DMS53 treated with DMSO at 0.1 percent for 48 hours (cell line): ENCODE results near the gene RPRD1B.
A peak's percentile ranks its signal among the peaks of the same experiment; 100 is the strongest.

Source experiments
- DNase-seq: peaks from one replicate; lab custom pipeline; 2025; ENCODE audit not compliant: unreplicated experiment; lab: John Stamatoyannopoulos, UW

Gene RPRD1B

DNA sequence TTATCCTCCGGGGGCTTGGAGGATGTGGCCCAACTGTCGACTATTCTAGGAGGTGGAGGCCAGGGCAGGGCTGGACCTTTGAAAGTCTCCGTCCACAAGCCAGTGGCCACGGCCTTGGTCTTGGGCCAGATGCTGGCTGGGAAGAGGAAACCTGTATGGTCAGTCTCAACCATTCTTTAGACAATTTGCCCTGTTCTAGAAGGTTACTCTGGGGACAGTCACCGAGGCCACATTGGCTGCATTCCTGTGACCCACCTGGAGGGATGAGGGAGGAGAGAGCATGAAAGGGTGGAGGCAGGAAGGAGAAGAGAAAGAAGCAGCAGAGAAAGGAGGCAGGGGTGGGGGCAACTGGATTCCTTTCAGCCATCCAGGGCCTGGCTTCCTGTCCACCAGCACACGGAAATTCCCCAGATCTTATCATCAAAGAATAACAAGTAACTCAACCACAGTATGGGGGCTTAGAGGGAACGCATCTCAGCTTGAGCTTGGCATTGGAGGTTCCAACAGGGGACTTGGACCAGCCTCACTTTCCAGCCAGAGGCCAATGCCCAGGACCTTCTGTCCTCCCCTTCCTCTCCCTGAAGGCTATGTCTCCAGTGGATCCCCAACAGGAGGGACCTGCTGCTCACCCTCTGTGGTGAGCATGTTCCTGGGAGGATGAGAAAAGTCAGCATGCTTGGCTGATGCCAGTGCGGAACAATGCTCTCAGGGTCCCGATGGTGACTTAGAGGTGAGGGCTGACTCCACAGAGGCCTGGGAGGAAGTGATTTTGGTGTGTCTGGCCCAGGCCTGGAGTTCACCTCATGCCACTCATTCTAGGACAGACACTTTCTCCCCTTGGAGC, 101.1 kb downstream of the RPRD1B start:
- DNase-seq = no peak

DNA sequence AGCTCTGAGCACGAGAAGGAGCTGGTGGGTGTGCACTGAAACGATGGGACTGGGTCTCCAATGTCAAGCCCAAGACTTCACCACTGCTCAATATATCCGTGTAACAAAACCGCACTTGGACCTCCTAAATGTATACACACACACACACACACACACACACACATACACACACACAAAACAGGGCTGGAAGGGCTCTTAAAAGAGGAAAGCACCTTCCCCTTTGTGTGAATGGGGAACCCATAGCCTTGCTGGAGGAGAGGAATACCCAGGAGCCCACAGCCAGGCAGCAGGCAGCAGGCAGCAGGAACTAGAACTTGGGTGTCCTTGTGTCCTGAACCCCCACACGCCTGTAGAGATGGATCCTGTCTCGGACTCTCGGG, 101.7 kb downstream of the RPRD1B start:
- no peak for DNase-seq

DNA sequence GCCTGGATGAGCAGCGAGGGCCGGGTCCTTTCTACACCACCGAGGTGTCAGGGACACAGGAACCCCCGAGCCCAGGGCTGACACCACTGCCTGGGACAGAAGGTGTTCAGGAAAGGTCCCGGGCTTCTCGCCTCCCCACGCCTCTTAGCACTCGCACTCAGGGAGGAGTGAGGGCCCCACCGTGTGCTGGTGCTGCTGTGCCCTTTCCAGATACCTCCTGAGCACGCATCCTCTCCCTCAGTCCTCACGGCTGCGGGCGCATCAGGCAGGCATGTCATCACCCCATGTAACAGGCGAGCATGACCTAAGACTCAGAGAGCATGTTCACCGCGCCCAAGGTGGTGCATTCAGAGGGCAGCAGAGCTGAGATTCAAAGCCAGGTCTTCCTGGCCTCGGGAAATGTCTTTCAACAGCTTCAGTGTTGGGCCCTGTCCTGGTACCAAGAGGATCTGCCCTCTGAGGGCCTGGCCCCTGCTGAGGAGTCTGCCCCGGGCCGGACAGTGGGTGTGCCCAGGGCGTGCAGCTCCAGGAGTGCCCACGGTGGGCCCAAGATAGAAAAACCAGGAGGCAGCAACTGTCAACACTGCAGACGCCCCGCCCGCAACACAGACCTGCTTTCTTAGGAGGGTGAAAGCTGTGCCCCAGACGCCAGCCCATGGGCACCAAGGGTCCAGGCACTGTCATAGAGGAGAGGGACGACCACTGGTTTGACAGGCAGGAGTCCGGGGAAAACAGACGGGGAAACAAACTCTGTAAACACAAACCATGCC, 102.3 kb downstream of the RPRD1B start:
- no peak for DNase-seq

DNA sequence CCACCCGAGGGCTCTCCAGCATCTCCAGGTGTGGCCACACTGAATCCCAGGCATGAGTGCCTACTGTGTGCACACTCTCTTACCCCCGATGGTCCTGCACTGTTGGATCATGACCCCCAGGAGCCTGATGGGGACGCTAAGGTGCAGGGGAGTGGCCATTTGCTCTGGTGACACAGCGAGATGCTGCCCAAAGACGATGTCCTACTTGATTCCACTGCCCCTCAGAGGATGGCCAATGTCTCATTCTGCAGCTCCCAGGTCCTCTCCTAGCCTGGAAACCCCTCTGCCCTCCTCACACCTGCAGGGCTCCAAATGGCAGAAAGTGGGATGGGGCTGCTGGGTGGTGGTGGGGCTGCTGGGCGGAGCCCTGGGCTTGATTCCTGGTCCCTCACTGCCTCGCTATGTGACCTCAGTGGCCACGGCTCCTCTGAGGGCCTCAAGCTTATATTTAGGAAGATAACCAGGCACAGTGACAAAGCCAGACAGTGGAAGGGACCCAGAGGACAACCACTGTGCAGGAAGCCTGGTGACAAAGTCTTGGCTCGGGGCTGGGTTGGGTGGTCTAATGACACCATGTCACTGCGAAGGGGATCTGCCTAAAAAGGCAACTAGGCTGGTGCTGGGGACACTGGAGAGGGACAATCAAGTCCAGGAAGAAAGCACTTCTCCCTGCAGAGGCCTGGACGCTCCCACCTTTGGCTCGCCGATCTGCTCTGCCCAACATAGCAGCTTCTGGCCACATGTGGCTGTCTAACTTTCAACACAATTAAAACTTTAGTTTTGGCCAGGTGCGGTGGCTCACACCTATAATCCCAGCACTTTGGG, 103.1 kb downstream of the RPRD1B start:
- DNase-seq = no peak

DNA sequence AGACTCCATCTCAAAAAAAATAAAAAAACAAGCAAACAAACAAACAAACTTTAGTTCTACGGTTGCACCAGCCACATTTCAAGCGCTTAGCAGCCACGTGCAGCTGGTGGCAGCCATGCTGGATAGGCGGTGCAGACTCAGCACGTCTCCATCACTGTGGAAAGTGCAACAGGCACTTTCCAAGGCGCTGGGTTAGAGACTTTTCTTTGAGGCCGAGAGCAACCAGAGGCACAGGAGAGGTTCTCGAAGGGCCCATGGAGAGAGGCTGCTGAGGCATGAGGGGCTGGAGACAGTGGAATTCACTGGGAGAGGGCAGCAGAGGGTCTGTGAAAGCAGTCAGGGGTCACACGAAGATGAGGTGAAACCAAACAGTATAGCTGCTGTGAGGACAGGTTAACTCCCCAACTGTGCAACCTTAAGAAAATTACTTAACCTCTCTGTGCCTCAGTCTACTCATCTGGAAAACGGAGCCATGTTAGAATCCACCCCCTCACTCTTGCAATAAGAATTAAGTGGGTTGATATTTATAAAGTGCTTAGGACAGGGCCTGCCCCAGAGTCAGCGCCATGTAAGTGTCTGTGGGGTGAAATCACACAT, 104.0 kb downstream of the RPRD1B start:
- no peak for DNase-seq

DNA sequence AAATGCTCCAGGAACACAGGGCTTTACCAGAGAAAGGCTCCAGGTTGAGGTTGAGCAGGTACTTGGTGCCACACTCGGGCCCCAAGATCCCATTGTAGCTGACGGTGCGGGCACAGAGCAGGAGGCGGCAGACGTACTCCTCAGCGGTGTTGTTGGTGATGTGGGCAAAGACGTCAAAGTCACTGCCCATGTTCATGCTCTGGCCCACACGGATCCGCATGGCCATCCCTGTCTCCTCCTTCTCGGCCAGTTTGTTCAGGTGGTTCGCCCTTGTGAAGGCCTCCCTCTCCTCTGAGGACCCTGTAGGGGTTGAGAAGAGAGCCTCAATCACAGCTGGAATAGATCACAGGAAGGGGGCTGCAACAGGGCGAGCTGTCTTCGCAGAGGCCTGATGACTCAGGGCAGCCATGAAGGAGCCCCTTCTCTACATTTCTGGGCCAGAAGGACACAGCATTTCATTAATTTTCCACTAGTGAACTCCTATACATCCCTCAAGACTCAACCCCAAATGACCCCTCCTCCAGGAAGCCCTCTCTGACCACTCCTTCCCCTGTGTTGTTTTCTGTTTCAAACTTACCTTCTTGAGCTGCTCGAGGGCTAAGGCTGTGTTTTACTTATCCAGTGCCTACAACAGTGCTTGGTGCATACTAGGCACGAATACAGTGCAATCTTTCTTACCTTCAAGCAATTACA, 104.7 kb downstream of the RPRD1B start:
- no peak for DNase-seq

DNA sequence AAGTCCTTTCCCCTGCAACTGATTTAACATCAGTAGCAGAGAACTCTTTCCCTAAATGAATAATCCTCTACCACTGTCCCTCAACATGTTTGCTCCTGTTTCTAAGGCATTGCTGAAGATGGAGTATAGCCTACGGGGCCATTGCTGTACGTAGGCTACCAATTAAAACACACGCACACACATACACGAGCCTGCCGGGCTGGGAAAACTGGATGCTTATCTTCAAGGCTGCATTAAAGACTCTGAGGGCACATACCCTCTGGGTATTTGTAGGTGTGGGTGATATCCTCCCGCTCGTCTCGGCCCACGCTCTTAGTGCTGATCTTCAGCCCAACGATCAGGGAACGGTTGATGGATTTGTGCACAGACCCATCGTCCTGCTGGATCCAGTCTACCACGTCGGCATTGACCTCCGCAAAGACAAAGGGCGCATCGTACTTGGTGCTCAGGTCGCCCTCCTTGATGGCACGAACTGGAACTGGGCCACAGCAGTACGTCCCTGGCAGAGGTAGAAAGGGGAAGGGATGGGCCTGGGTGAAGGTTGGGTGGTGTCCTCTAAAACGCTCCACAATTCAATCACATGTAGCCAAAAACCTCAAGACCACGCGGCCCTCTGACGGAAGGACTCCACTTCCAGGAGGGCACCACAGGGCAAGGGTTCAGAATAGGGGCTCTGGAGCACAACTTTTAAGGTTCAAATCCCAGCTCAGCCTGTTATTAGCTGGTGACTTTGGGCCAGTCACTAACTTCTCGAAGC, 105.8 kb downstream of the RPRD1B start:
- DNase-seq = no peak

DNA sequence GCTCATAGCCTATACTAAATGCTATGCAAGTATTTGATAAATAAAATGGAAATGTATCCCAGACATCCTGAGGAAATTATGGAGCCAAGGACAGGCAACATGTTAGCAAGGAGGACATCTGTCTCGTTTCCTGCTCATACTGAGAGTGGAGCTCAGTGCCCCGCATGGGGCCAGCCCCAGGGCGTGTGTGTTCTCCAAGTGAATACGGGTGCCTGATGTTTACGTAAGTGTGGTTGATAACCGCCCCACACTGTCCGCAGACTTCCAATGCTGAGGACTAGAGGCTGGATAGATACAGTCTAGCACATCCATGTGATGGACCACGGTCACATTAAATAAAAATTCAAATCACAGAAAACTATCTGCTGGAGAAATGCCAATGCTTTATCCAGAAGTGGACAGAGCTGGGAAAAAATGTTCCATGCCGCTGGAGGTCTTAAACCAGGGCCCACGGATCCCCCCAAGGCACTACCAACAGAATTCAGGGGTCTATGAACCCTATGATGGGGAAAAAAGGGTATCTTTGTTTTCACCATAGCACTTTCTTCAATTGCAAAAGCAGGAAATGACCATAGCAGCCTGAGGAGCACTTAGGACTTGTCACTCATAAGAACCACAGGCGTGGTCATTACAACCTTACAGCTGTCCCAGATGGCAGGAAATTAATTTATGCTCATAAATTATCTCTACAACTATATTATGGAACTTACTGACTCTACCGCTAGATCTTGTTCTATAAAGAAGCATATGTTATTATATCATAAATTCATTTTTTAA, 106.6 kb downstream of the RPRD1B start:
- DNase-seq = peak; percentile 41

DNA sequence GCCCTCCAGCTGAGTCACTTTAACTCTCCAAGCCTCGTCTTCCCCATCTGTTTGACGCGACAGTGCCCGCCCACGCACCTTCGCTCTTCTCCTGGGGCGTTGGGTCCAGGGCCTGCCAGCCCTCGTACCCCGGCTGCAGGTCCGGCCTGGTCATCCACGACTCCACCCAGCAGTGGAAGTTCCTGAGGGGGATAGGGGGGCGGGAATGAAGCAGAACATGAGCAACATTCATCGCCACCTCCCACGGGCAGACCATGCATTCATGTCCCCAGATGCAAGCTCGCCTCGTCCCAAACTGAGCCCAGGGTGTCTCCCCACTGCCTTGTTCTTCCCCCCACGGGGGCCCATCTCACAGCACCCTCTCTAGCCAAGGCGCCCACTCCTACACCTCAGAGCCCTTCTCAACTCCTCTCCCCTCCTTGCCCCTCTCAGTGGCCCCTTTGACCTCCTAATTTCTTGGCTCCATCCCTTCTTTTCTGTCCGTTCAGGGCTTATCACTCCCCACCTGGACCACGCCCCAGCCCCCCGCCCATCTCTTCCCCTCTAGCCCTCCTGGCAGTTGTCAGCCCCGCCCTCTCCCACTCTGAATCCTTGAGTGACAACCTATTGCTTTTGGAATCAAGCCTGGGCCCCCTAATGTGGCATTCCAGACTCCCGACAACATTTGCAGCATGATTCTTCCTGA, 107.8 kb downstream of the RPRD1B start:
- DNase-seq = no peak
